Karpas-422 (cell line): ENCODE results near the gene PIK3R6. TPM values are rescaled to one million over a fixed set of nuclear protein-coding genes. Genes with fewer than 3 reads are reported as not detected.
"Not testable (repeated sequence)": the region's sequence is repeated elsewhere in the genome, so short reads cannot be mapped to it uniquely, and the experiment has no call there.

Source experiments
- DNase-seq: peaks from one replicate; pipeline ENCODE4 v3.0.0-alpha.2; 2015
- H2AFZ ChIP-seq: fragments of 200-600 bp; sonication (generic); 2 replicates; pipeline ENCODE4 v1.6.1; 2014; ENCODE audit warnings: antibody characterized with exemption, low read length, mixed read lengths
- H3K27ac ChIP-seq: fragments of 200-600 bp; sonication (generic); 2 replicates; pipeline ENCODE4 v1.5.1; 2014; ENCODE audit warnings: mild to moderate bottlenecking, low read length, moderate library complexity
- H3K27me3 ChIP-seq: fragments of 200-600 bp; sonication (generic); 2 replicates; pipeline ENCODE4 v1.6.1; 2014; ENCODE audit warnings: low read length, mixed read lengths
- H3K36me3 ChIP-seq: fragments of 200-600 bp; sonication (generic); 2 replicates; pipeline ENCODE4 v1.6.1; 2014; ENCODE audit warnings: low read length, mixed read lengths; ENCODE audit not compliant: insufficient read depth
- H3K4me1 ChIP-seq: fragments of 200-600 bp; sonication (generic); 2 replicates; pipeline ENCODE4 v1.6.1; 2014; ENCODE audit warnings: mild to moderate bottlenecking, low read length, mixed read lengths
- H3K4me2 ChIP-seq: fragments of 200-600 bp; sonication (generic); 2 replicates; pipeline ENCODE4 v1.6.1; 2014; ENCODE audit warnings: low read length, low read depth, mild to moderate bottlenecking; ENCODE audit not compliant: poor library complexity, severe bottlenecking
- H3K4me3 ChIP-seq: fragments of 200-600 bp; sonication (generic); 2 replicates; pipeline ENCODE4 v1.5.1; 2014; ENCODE audit warnings: mild to moderate bottlenecking, antibody characterized with exemption, low read length, mixed read lengths
- H3K79me2 ChIP-seq: fragments of 200-600 bp; sonication (generic); 2 replicates; pipeline ENCODE4 v1.6.1; 2014; ENCODE audit warnings: mild to moderate bottlenecking, low read length, mixed read lengths
- H3K9ac ChIP-seq: fragments of 200-600 bp; sonication (generic); 2 replicates; pipeline ENCODE4 v1.6.0; 2014; ENCODE audit warnings: low read length
- H3K9me2 ChIP-seq: fragments of 200-600 bp; sonication (generic), shearing (Covaris generic); replicated peaks from 2 replicates; pipeline ENCODE4 v1.6.0; 2014; ENCODE audit warnings: mild to moderate bottlenecking, low read length, moderate library complexity; ENCODE audit not compliant: insufficient read depth
- H3K9me3 ChIP-seq: fragments of 300-700, 200-600 bp; sonication (generic); 2 replicates; pipeline ENCODE4 v1.6.1; 2014; ENCODE audit warnings: low read length, mixed read lengths
- H4K20me1 ChIP-seq: fragments of 200-600 bp; sonication (generic); 2 replicates; pipeline ENCODE4 v1.6.1; 2014; ENCODE audit warnings: mild to moderate bottlenecking, antibody characterized with exemption, low read length, low read depth; ENCODE audit not compliant: insufficient read depth
- total RNA-seq: library from RNA; depleted of rRNA; stranded (reverse); fragments of >200 nt; shearing (Covaris generic); gene quantifications from 2 replicates; pipeline ENCODE4 v1.2.3, GENCODE V29; 2014; ENCODE audit warnings: low replicate concordance

Gene PIK3R6
- total RNA-seq, 1 experiment from 2014 or later: not detected

DNA sequence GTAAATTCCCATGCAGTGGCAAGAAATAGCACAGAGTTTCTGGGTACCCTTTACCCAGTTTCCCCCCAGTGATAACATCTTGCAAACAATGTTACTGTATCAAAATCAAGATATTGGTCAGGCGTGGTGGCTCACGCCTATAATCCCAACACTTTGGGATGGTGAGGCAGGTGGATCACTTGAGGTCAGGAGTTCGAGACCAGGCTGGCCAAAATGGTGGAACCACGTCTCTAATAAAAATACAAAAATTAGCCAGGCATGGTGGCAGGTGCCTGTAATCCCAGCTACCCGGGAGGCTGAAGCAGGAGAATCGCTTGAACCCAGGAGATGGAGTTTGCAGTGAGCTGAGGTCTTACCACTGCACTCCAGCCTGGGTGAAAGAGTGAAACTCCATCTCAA, 11.3 kb downstream of the PIK3R6 start:
- H3K36me3 ChIP-seq, H3K27me3 ChIP-seq, H3K79me2 ChIP-seq, H3K4me2 ChIP-seq, H4K20me1 ChIP-seq, H3K9me2 ChIP-seq, H3K9me3 ChIP-seq, H3K27ac ChIP-seq, H2AFZ ChIP-seq, DNase-seq, H3K4me3 ChIP-seq, H3K9ac ChIP-seq: not testable (repeated sequence)
- H3K4me1 ChIP-seq: peaks cover 21% of the 10 kb centered on the region

DNA sequence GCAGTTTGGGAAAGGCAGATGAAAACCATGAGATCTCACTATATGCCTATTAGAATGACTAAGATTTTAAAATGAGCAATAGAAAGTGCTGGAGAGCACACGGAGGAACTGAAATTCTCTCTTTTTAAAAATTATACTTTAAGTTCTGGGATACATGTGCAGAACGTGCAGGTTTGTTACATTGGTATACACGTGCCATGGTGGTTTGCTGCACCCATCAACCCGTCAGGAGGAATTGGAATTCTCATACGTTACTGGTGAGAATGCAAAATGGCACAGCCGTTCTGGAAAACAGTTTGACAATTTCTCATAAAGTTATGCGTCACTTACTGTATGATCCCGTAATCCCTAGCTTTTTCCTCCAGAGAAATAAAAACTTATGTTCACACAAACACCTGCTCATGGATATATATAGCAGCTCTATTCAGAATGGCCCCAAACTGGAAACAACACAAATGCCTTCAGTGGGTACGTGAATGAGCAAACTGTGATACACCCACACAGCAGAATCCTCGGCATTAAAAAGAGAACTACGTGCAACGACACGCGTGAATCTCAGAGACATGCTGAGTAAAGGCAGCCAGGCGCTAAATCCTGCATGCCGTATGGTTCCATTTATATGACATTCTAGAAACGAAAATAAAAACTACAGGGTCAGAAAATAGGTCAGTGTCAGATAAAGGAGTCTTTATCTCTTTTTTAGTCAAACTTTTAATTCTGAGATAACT, 11.8 kb downstream of the PIK3R6 start:
- DNase-seq: no peak
- Histone ChIP-seq H3K27ac (no peak overlapping the region), H3K9ac (no peak overlapping the region), H2AFZ (no peak overlapping the region), H3K4me3 (no peak overlapping the region), H3K4me1 (peaks cover 21% of the 10 kb centered on the region), H3K36me3 (no peaks in the 10 kb centered on the region), H3K79me2 (no peaks in the 10 kb centered on the region), H3K4me2 (no peak overlapping the region), H4K20me1 (no peaks in the 10 kb centered on the region), H3K27me3 (no peaks in the 10 kb centered on the region), H3K9me2 (no peaks in the 10 kb centered on the region), H3K9me3 (no peaks in the 10 kb centered on the region)

DNA sequence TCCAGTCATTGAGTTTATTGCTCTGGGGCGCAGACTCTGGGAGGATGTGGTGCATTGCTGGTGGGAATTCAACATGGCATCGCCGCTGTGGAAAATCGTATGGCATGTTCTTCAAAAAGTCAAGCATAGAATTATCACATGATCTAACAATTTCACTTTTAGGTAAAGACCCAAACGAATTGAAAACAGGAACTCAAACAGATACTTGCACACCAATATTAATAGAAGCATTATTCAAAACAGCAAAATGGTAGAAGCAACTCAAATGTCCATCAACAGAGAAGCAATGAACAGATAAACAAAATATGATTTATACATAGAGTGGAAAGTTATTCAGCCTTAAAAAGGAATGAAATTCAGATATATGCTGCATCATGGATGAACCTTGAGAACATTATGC, 15.9 kb downstream of the PIK3R6 start:
- no peak overlapping the region for H3K9ac ChIP-seq
- H3K79me2 ChIP-seq: no peaks in the 10 kb centered on the region
- H3K9me2 ChIP-seq: no peaks in the 10 kb centered on the region
- H3K27ac ChIP-seq: no peak overlapping the region
- H4K20me1 ChIP-seq: no peaks in the 10 kb centered on the region
- H3K4me3 ChIP-seq: no peak overlapping the region
- no peaks in the 10 kb centered on the region for H3K27me3 ChIP-seq
- no peaks in the 10 kb centered on the region for H3K36me3 ChIP-seq
- H3K9me3 ChIP-seq: no peaks in the 10 kb centered on the region
- H3K4me2 ChIP-seq: no peak overlapping the region
- H3K4me1 ChIP-seq: no peaks in the 10 kb centered on the region
- DNase-seq: no peak
- no peak overlapping the region for H2AFZ ChIP-seq

DNA sequence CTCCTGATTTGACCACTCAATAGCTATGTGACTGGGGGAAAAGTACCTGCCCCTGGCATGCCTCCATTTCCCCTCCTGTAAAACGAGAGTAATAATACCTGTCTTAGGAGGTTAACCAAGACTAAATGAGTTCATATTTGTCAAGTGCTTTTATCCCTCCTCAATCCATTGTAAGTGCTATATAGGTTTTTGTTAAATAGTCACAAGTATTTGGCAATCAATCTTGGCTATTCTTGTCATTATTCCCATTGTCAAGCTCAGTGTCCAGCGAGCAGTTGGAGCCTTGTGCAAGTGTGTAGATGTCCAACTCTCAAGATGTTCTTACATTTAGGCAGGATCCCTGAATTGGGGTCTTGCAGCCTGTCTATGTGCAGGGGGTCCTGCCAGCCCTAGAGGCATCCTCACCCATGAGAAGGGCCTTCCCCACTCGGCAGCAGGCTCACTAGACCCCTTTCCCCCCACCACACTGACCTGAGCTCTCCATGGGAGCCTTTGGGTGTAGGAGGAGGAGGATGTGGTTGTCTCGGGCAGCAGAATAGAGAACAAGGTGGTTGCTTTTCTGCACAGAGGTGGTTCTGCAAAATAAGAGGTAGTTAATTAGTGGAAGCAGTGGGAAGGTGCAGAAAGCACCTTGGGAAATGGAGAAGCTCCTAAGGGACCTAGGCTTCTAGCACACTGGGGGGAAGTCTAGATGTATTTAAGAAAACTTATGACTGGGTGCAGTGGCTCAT, 18.0 kb downstream of the PIK3R6 start:
- H3K27ac ChIP-seq: no peak overlapping the region
- H3K4me2 ChIP-seq: no peak overlapping the region
- no peaks in the 10 kb centered on the region for H3K79me2 ChIP-seq
- H3K9ac ChIP-seq: no peak overlapping the region
- no peaks in the 10 kb centered on the region for H3K9me2 ChIP-seq
- H4K20me1 ChIP-seq: no peaks in the 10 kb centered on the region
- no peaks in the 10 kb centered on the region for H3K36me3 ChIP-seq
- no peaks in the 10 kb centered on the region for H3K4me1 ChIP-seq
- no peak overlapping the region for H3K4me3 ChIP-seq
- H3K9me3 ChIP-seq: no peaks in the 10 kb centered on the region
- no peaks in the 10 kb centered on the region for H3K27me3 ChIP-seq
- no peak overlapping the region for H2AFZ ChIP-seq
- no peak for DNase-seq

DNA sequence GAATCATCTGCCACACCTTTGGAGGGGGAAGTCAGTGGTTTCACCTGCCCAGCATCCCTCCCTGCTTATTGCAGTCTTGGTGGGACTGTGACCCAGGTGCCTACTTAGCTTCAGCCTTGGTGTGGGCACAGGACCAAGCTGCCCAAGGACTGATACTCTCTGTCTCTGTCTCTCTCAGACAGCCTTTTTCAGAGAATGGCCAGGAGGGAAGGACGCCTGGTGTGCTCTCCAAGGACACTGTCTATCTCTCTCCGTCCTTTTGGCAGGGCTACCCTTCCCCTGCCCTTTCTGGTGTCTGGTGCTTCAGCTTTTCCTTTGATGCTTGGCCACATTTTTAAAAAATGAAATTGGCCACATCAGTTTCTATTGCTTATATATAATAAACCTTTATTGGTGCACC, 19.6 kb downstream of the PIK3R6 start:
- Histone ChIP-seq H3K4me3 (no peak overlapping the region), H3K4me2 (no peak overlapping the region), H3K36me3 (no peaks in the 10 kb centered on the region), H3K27me3 (no peaks in the 10 kb centered on the region), H2AFZ (no peak overlapping the region), H3K4me1 (no peaks in the 10 kb centered on the region), H3K27ac (no peak overlapping the region), H4K20me1 (no peaks in the 10 kb centered on the region), H3K9me2 (no peaks in the 10 kb centered on the region), H3K9me3 (no peaks in the 10 kb centered on the region), H3K79me2 (no peaks in the 10 kb centered on the region), H3K9ac (no peak overlapping the region)
- no peak for DNase-seq

DNA sequence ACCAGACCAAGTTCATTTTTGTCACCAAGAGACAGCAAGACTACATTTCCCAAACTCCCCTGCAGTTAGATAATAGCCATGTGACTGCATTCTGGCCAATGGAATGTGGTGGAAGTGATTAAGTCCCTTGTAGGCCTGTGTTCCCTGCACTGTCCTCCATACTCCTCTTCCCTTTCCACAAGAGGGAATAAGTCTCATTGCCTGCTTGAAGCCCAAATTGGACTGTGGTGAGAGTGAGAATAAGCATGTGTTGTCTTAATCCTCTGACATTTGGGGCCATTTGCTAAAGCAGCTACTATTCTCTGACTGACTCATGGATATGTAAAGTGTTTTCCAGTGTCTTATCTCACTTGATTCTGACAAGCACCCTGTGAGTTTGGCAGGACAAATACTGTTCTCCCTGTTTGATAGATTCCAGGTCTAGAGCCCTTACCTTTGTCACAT, 20.7 kb downstream of the PIK3R6 start:
- Histone ChIP-seq H3K27ac (no peak overlapping the region), H3K27me3 (no peaks in the 10 kb centered on the region), H3K9me2 (no peaks in the 10 kb centered on the region), H4K20me1 (no peaks in the 10 kb centered on the region), H3K9ac (no peak overlapping the region), H3K36me3 (no peaks in the 10 kb centered on the region), H3K4me1 (no peaks in the 10 kb centered on the region), H3K4me2 (no peak overlapping the region), H3K4me3 (no peak overlapping the region), H2AFZ (no peak overlapping the region), H3K79me2 (no peaks in the 10 kb centered on the region), H3K9me3 (no peaks in the 10 kb centered on the region)
- peak; percentile 56 for DNase-seq

DNA sequence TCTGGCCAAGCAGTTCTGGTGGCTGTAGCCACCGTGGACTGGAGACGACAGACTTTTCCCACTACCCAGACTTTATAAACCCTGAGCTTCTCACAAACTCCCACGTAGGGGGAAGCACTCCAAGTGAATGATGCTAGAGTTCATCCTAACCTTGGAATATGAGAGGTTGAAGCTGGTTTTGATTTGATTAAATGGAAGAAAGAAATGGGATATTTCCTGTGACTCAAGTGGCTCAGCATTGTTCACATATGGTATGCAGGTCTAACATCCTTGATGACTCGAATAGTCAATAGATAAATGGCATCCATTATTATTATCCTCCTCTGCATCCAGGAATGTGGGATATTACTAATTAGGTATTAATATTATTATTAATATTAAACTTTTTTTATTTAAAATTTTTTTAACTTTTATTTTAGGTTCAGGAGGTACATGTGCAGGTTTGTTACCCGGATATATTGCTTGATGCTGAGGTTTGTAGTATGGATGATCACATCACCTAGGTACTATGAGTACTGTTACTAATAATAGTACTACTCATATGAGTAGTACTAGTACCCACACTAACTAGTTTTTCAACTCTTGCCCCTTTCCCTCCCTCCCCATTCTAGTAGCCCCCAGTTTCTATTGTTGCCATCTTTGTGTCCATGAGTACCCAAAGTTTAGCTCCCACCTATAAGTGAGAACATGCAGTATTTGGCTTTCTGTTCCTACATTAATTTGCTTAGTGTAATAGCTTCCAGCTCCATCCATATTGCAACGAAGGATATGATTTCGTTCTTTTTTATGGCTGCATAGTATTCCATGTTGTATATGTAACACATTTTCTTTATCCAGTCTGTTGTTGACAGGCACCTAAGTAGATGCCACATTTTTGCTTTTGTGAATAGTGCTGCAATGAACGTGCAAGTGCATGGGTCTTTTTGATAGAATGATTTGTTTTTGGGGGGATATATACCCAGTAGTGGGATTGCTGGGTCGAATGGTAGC, 22.9 kb downstream of the PIK3R6 start:
- Histone ChIP-seq H3K4me2 (no peak overlapping the region), H2AFZ (no peak overlapping the region), H3K79me2 (no peaks in the 10 kb centered on the region), H4K20me1 (no peaks in the 10 kb centered on the region), H3K36me3 (no peaks in the 10 kb centered on the region), H3K4me3 (no peak overlapping the region), H3K27ac (no peak overlapping the region), H3K9me2 (no peaks in the 10 kb centered on the region), H3K27me3 (no peaks in the 10 kb centered on the region), H3K9ac (no peak overlapping the region), H3K4me1 (no peaks in the 10 kb centered on the region), H3K9me3 (no peaks in the 10 kb centered on the region)
- no peak for DNase-seq

DNA sequence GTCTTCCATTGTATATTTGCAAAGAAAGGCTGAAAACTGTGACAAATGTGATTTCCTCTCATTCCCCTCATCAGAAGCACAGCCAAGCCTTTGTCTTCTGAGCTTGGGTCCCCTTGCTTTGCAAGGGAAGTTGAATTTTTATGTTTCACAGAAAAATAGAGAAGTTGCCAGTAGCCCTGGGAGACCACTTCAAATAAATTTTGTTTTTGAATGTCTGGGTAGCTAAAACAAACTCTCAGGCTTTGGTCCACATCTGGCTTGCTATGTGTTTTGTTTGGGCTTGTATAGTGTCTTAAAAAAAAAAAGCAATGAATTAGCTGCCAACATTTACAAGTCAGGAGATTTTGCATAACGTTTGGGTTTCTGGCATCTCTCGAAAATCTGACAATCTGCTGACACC, 24.1 kb downstream of the PIK3R6 start:
- H3K9me3 ChIP-seq: no peaks in the 10 kb centered on the region
- H2AFZ ChIP-seq: no peak overlapping the region
- H3K27ac ChIP-seq: no peak overlapping the region
- H3K9me2 ChIP-seq: no peaks in the 10 kb centered on the region
- H3K9ac ChIP-seq: no peak overlapping the region
- H3K4me1 ChIP-seq: no peaks in the 10 kb centered on the region
- H3K4me2 ChIP-seq: no peak overlapping the region
- no peak for DNase-seq
- no peak overlapping the region for H3K4me3 ChIP-seq
- no peaks in the 10 kb centered on the region for H4K20me1 ChIP-seq
- H3K27me3 ChIP-seq: no peaks in the 10 kb centered on the region
- no peaks in the 10 kb centered on the region for H3K36me3 ChIP-seq
- no peaks in the 10 kb centered on the region for H3K79me2 ChIP-seq
